Skin epidermis (tissue), 12 donors: ENCODE measurements around the gene PCCA.

Experiments used
- H3K27ac ChIP-seq, 21 experiments: fragments of 200-600 bp; sonication (generic) in 11 of 21; one replicate each; pipeline ENCODE4 v1.5.0; 2020; ENCODE audit warnings: mild to moderate bottlenecking in 3 of 21, inconsistent platforms in 2 of 21, moderate library complexity in 2 of 21
- H3K4me3 ChIP-seq, 7 experiments: fragments of 200-600 bp; sonication (generic) in 2 of 7; one replicate each; pipeline ENCODE4 v1.5.0; 2020; ENCODE audit warnings: inconsistent platforms in 2 of 7, mild to moderate bottlenecking in 2 of 7, moderate library complexity in 1 of 7

The PCCA gene

GRCh38 chr13:100541897-100542825 is 453.3 kb downstream of the PCCA start:
- Histone ChIP-seq H3K4me3 (no peak overlapping the region), H3K27ac (peak overlapping the region in 6 of 21 experiments; percentile 11 to 62 (median 37))

- peak overlapping the region in 6 of 21 experiments; percentile 11 to 62 (median 37) for H3K27ac ChIP-seq
- H3K4me3 ChIP-seq = no peak overlapping the region
Measured at GRCh38 chr13:100542826-100543156, 453.9 kb downstream of the PCCA start.

GRCh38 chr13:100543872-100544602 is 455.1 kb downstream of the PCCA start:
- no peak overlapping the region for H3K4me3 ChIP-seq
- H3K27ac ChIP-seq = no peak overlapping the region

GRCh38 chr13:100544866-100545683 is 456.2 kb downstream of the PCCA start:
- Histone ChIP-seq H3K27ac (peak overlapping the region in 4 of 21 experiments; percentile 1 to 73 (median 8)), H3K4me3 (no peak overlapping the region)

GRCh38 chr13:100545684-100546061 is 456.8 kb downstream of the PCCA start:
- Histone ChIP-seq H3K27ac (peak overlapping the region in 4 of 21 experiments; percentile 1 to 73 (median 8)), H3K4me3 (no peak overlapping the region)

- Histone ChIP-seq H3K4me3 (no peak overlapping the region), H3K27ac (peak overlapping the region in 9 of 21 experiments; percentile 0 to 83 (median 42))
Measured at GRCh38 chr13:100546713-100547405, 458.0 kb downstream of the PCCA start.

- H3K27ac ChIP-seq = peak overlapping the region in 12 of 21 experiments; percentile 0 to 83 (median 22)
- H3K4me3 ChIP-seq = no peak overlapping the region
Measured at GRCh38 chr13:100547791-100548201, 458.9 kb downstream of the PCCA start.

GRCh38 chr13:100549316-100549715 is 460.4 kb downstream of the PCCA start:
- Histone ChIP-seq H3K4me3 (no peak overlapping the region), H3K27ac (peak overlapping the region in 1 of 21 experiments; percentile 11)

- no peak overlapping the region for H3K4me3 ChIP-seq
- H3K27ac ChIP-seq = no peak overlapping the region
Measured at GRCh38 chr13:100552755-100553154, 463.9 kb downstream of the PCCA start.

- Histone ChIP-seq H3K4me3 (no peak overlapping the region), H3K27ac (no peak overlapping the region)
Measured at GRCh38 chr13:100559886-100560285, 471.0 kb downstream of the PCCA start.

GRCh38 chr13:100560498-100561157 is 471.7 kb downstream of the PCCA start:
- no peak overlapping the region for H3K27ac ChIP-seq
- H3K4me3 ChIP-seq = no peak overlapping the region

- no peak overlapping the region for H3K4me3 ChIP-seq
- no peak overlapping the region for H3K27ac ChIP-seq
Measured at GRCh38 chr13:100561158-100561499, 472.2 kb downstream of the PCCA start.

- Histone ChIP-seq H3K27ac (no peak overlapping the region), H3K4me3 (no peak overlapping the region)
Measured at GRCh38 chr13:100561599-100562204, 472.8 kb downstream of the PCCA start.

GRCh38 chr13:100563779-100564178 is 474.9 kb downstream of the PCCA start:
- H3K4me3 ChIP-seq = no peak overlapping the region
- H3K27ac ChIP-seq = no peak overlapping the region

- no peak overlapping the region for H3K4me3 ChIP-seq
- no peak overlapping the region for H3K27ac ChIP-seq
Measured at GRCh38 chr13:100564444-100565223, 475.7 kb downstream of the PCCA start.

- Histone ChIP-seq H3K27ac (no peak overlapping the region), H3K4me3 (no peak overlapping the region)
Measured at GRCh38 chr13:100565286-100565685, 476.4 kb downstream of the PCCA start.

GRCh38 chr13:100566543-100566942 is 477.6 kb downstream of the PCCA start:
- Histone ChIP-seq H3K4me3 (no peak overlapping the region), H3K27ac (no peak overlapping the region)

- no peak overlapping the region for H3K27ac ChIP-seq
Measured at GRCh38 chr13:100573121-100573520, 484.2 kb downstream of the PCCA start.

More at GRCh38 chr13:100573121-100573520, 484.2 kb downstream of the PCCA start:
- no peak overlapping the region for H3K4me3 ChIP-seq
